Natural killer cell (primary cell): Measurements from ENCODE around the gene PDE9A. TPM values are rescaled to one million over a fixed set of nuclear protein-coding genes. Genes with fewer than 3 reads are reported as not detected.

Source experiments
- ATAC-seq, 3 donors: fragments of 150-1000 bp in 2 of 3; fragments of 200-7000 bp in 1 of 3; cut with Tn5 transposase; 1 replicate in 1 of 3; 2 replicates in 2 of 3; pipeline ENCODE4 v1.10.0; 2021; ENCODE audit warnings: mild to moderate bottlenecking in 2 of 3, moderate library complexity in 2 of 3
- DNase-seq, 2 donors: peaks; one replicate each; pipeline versions ENCODE4 v3.0.0 to v3.0.0-alpha.2; 2013 to 2021; ENCODE audit warnings: mixed read lengths in 1 of 2
- H3K27ac ChIP-seq: one replicate; pipeline ENCODE4 v1.5.1; 2013; ENCODE audit warnings: mild to moderate bottlenecking, low read length
- H3K27me3 ChIP-seq: one replicate; pipeline ENCODE4 v1.6.1; 2013; ENCODE audit warnings: low read length; ENCODE audit not compliant: control insufficient read depth, insufficient read depth
- H3K36me3 ChIP-seq: one replicate; pipeline ENCODE4 v1.6.1; 2013; ENCODE audit warnings: low read length; ENCODE audit not compliant: control insufficient read depth, insufficient read depth
- H3K4me1 ChIP-seq: one replicate; pipeline ENCODE4 v1.6.1; 2013; ENCODE audit warnings: low read length; ENCODE audit not compliant: control insufficient read depth, insufficient read depth
- H3K4me3 ChIP-seq: one replicate; pipeline ENCODE4 v1.5.1; 2013; ENCODE audit warnings: low read length
- H3K9me3 ChIP-seq: one replicate; pipeline ENCODE4 v1.6.1; 2013; ENCODE audit warnings: low read length; ENCODE audit not compliant: control insufficient read depth, insufficient read depth
- H3K27ac Mint-ChIP-seq, 2 donors: one replicate each; pipeline ENCODE4 v1.8.0; 2022; ENCODE audit warnings: mild to moderate bottlenecking in 2 of 2, mixed read lengths in 2 of 2, moderate library complexity in 1 of 2
- H3K27me3 Mint-ChIP-seq, 2 donors: one replicate each; pipeline ENCODE4 v1.8.0; 2022; ENCODE audit warnings: low read depth in 2 of 2, mixed read lengths in 2 of 2
- H3K36me3 Mint-ChIP-seq: one replicate; pipeline ENCODE4 v1.8.0; 2022; ENCODE audit warnings: mixed read lengths
- H3K4me1 Mint-ChIP-seq, 2 donors: one replicate each; pipeline ENCODE4 v1.8.0; 2022; ENCODE audit warnings: mixed read lengths in 2 of 2
- H3K4me3 Mint-ChIP-seq: one replicate; pipeline ENCODE4 v1.8.0; 2022; ENCODE audit warnings: mild to moderate bottlenecking, moderate library complexity, mixed read lengths
- H3K9me3 Mint-ChIP-seq, 2 donors: one replicate each; pipeline ENCODE4 v1.8.0; 2022; ENCODE audit warnings: mixed read lengths in 2 of 2
- WGBS: methylation state at CpG from one replicate; pipeline ENCODE4 v1.1.7; 2013; ENCODE audit warnings: missing lambda C conversion rate; ENCODE audit not compliant: insufficient coverage; 5-methylcytosine and 5-hydroxymethylcytosine counted together
- intact Hi-C: fragments of 100-400 bp; cut with micrococcal nuclease; formaldehyde crosslinking; loops from one replicate; pipeline ENCODE4 v1.14.2; 2022
- total RNA-seq, 4 donors: library from RNA; stranded (reverse); fragments of 120-200 nt in 1 of 4; gene quantifications; one replicate each; pipeline versions ENCODE4 v1.2.3 to v1.2.4, GENCODE V29; 2013 to 2022
- TF ChIP-seq, protein P1 (sequence below): fragments of 200-600 bp; IDR thresholded peaks from one replicate; pipeline ENCODE4 v1.8.0; 2022; ENCODE audit warnings: antibody characterized with exemption

PDE9A gene
- total RNA-seq, 3 donors from 2014 or later (not counting 1 experiment from before 2014, with no cell fraction given): 1.0 to 4.1 (median 1.2) TPM

DNA sequence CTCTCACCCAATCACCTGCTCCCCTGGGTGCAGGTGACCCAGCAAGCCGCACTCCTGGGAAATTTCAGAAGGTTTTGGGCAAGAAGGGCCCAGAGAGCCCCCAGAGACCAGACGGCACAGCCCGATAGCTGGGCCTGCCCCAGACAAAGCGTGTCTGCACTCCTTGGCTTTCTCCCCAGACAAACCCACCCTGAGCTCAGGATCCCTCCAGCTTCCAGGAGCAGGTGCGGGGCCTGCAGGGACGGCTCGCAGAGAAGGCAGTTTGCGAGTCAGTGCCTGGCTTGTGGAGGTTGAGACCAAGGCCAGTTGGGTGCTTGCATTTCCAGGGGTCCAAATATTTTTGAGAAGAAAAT lies 6.7 kb downstream of the PDE9A start:
- Histone ChIP-seq H3K9me3 (no peaks in the 10 kb centered on the region), H3K27me3 (no peaks in the 10 kb centered on the region), H3K36me3 (no peaks in the 10 kb centered on the region), H3K4me1 (peaks cover 14% of the 10 kb centered on the region), H3K4me3 (no peak overlapping the region), H3K27ac (no peak overlapping the region)
- H3K9me3 Mint-ChIP-seq: no peaks in the 10 kb centered on the region
- peaks cover 0 to 8% of the 10 kb centered on the region in 2 donors for H3K4me1 Mint-ChIP-seq
- TF ChIP-seq, protein P1, sequence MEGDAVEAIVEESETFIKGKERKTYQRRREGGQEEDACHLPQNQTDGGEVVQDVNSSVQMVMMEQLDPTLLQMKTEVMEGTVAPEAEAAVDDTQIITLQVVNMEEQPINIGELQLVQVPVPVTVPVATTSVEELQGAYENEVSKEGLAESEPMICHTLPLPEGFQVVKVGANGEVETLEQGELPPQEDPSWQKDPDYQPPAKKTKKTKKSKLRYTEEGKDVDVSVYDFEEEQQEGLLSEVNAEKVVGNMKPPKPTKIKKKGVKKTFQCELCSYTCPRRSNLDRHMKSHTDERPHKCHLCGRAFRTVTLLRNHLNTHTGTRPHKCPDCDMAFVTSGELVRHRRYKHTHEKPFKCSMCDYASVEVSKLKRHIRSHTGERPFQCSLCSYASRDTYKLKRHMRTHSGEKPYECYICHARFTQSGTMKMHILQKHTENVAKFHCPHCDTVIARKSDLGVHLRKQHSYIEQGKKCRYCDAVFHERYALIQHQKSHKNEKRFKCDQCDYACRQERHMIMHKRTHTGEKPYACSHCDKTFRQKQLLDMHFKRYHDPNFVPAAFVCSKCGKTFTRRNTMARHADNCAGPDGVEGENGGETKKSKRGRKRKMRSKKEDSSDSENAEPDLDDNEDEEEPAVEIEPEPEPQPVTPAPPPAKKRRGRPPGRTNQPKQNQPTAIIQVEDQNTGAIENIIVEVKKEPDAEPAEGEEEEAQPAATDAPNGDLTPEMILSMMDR: no peak
- no peak for DNase-seq
- H3K27ac Mint-ChIP-seq: no peak overlapping the region
- H3K27me3 Mint-ChIP-seq: peaks cover 12 to 22% of the 10 kb centered on the region in 2 donors
- no peak for ATAC-seq
- 87% methylated on average over 8 of the region's 8 CpGs for WGBS
- no peak overlapping the region for H3K4me3 Mint-ChIP-seq
- intact Hi-C loops: no loop called here
- H3K36me3 Mint-ChIP-seq: no peaks in the 10 kb centered on the region

DNA sequence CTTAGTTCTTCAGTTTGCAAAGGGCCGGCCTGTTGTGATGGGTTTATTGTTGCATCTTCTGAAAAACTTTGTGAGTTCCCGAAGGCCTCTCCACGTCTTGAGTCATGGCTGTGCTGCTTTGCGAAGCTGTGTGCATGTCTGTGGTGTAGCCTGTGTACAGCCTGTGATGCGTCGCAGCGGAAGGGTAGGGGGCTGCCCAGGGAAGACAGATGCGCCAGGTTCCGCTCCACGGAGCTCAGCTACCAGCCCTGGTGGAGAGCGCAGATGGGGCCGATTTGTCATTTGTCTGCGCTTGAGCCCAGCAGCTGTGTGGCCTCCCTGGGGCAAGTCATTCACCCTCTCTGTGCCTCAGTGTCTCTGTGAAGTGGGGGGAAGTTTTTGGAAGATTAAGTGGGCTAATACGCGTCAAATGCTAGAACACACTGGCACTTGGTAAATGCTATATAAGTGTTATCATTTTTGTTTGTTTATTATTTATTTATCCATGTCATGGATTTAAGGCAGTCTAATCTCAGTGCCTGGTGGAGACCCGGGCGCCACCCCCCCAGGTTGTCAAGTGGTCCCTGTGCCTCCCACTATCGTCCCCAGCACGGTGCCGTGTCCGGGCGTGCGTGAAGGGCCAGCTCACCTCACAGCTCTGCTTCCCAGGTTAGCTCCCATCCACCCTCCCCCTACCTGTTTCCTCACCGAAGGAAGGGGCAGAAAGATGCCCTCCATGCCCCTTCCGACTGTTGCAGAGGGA lies 8.4 kb downstream of the PDE9A start:
- Histone ChIP-seq H3K27ac (no peak overlapping the region), H3K4me1 (peaks cover 13% of the 10 kb centered on the region), H3K36me3 (no peaks in the 10 kb centered on the region), H3K27me3 (no peaks in the 10 kb centered on the region), H3K9me3 (no peaks in the 10 kb centered on the region), H3K4me3 (no peak overlapping the region)
- peaks cover 0 to 4% of the 10 kb centered on the region in 2 donors for H3K4me1 Mint-ChIP-seq
- H3K27me3 Mint-ChIP-seq: peaks cover 0 to 11% of the 10 kb centered on the region in 2 donors
- H3K27ac Mint-ChIP-seq: no peak overlapping the region
- ATAC-seq (no peak), DNase-seq (no peak)
- intact Hi-C loops: no loop called here
- no peaks in the 10 kb centered on the region for H3K36me3 Mint-ChIP-seq
- TF ChIP-seq, protein P1: no peak
- no peaks in the 10 kb centered on the region for H3K9me3 Mint-ChIP-seq
- 86% methylated on average over 25 of the region's 25 CpGs for WGBS
- no peak overlapping the region for H3K4me3 Mint-ChIP-seq

DNA sequence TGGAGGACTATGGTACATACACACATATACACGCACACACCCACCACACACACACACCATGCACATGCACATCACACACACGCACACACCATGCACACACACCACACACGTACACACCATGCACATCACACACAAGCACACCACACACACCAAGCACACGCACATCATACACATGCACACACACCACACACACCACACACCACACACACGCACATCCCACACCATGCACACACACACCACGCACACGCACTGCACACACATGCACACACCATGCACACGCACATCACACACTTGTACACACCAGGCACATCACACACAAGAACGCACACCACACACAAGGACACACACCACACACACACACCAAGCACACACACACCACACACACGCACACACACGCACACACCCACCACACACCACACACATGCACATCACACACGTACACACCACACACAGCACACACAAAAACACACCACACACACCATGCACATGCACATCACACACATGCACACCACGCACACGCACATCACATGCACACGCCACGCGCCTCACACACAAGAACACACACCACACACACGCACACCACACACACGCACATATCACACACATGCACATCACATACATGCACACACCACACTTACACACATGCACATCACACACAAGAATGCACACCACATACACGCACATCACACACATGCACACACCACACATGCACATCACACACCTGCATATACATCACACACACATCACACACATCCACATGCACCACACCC lies 9.2 kb downstream of the PDE9A start:
- no peaks in the 10 kb centered on the region for H3K9me3 ChIP-seq
- intact Hi-C loops: no loop called here
- TF ChIP-seq, protein P1: no peak
- H3K27ac Mint-ChIP-seq: no peak overlapping the region
- H3K4me1 ChIP-seq: peaks cover 13% of the 10 kb centered on the region
- ATAC-seq (no peak), DNase-seq (no peak)
- no peaks in the 10 kb centered on the region for H3K9me3 Mint-ChIP-seq
- peaks cover 0 to 4% of the 10 kb centered on the region in 2 donors for H3K4me1 Mint-ChIP-seq
- H3K27ac ChIP-seq: no peak overlapping the region
- H3K36me3 ChIP-seq: no peaks in the 10 kb centered on the region
- no peak overlapping the region for H3K4me3 Mint-ChIP-seq
- H3K4me3 ChIP-seq: no peak overlapping the region
- 95% methylated on average over 20 of the region's 20 CpGs for WGBS
- no peaks in the 10 kb centered on the region for H3K27me3 ChIP-seq
- no peaks in the 10 kb centered on the region for H3K36me3 Mint-ChIP-seq
- H3K27me3 Mint-ChIP-seq: peaks cover 0 to 11% of the 10 kb centered on the region in 2 donors
